CD4-positive, alpha-beta T cell (primary cell): Measurements from ENCODE around the gene OTOP2. TPM values are rescaled to one million over a fixed set of nuclear protein-coding genes. Genes with fewer than 3 reads are reported as not detected.

Source experiments
- ATAC-seq: fragments of 200-7000 bp; cut with Tn5 transposase; one replicate; pipeline ENCODE4 v1.10.0; 2022; ENCODE audit warnings: mild to moderate bottlenecking; ENCODE audit not compliant: poor library complexity
- CTCF ChIA-PET: fragments of 350-600 bp; sonication (Branson Sonifier 250); formaldehyde crosslinking; loops from one replicate; lab custom pipeline; 2021; ENCODE audit warnings: antibody characterized with exemption, inconsistent platforms; lab: Charles Lee
- POLR2A ChIA-PET: fragments of 350-600 bp; sonication (Branson Sonifier 250); formaldehyde crosslinking; loops from one replicate; lab custom pipeline; 2021; ENCODE audit warnings: antibody characterized with exemption, inconsistent platforms; lab: Charles Lee
- DNase-seq, 14 experiments: peaks; one replicate each; pipeline ENCODE4 v3.0.0-alpha.2; 2013 to 2020; ENCODE audit warnings: mixed read lengths in 2 of 14
- H3K27ac ChIP-seq, 2 donors: one replicate each; pipeline versions ENCODE4 v1.5.1 to v1.7.0; 2013; ENCODE audit warnings: low read length in 2 of 2, low read depth in 1 of 2, mild to moderate bottlenecking in 1 of 2
- H3K27me3 ChIP-seq, 2 experiments: 1 replicate in 1 of 2; 2 replicates in 1 of 2; pipeline versions ENCODE4 v1.6.1 to v1.7.0; 2013; ENCODE audit warnings: low read length in 2 of 2, control low read depth in 1 of 2, mild to moderate bottlenecking in 1 of 2, moderate library complexity in 1 of 2; ENCODE audit not compliant: insufficient read depth in 2 of 2, control insufficient read depth in 1 of 2
- H3K36me3 ChIP-seq: one replicate; pipeline ENCODE4 v1.6.1; 2013; ENCODE audit warnings: low read length, control low read depth; ENCODE audit not compliant: insufficient read depth
- H3K4me1 ChIP-seq: one replicate; pipeline ENCODE4 v1.6.1; 2013; ENCODE audit warnings: low read length, control low read depth; ENCODE audit not compliant: insufficient read depth
- H3K4me3 ChIP-seq: one replicate; pipeline ENCODE4 v1.5.1; 2013; ENCODE audit warnings: mild to moderate bottlenecking, low read length, moderate library complexity
- H3K9me3 ChIP-seq, 2 experiments: 1 replicate in 1 of 2; 2 replicates in 1 of 2; pipeline versions ENCODE4 v1.6.1 to v1.7.0; 2013; ENCODE audit warnings: low read length in 2 of 2, mild to moderate bottlenecking in 2 of 2, control low read depth in 1 of 2, moderate library complexity in 1 of 2; ENCODE audit not compliant: control insufficient read depth in 1 of 2, insufficient read depth in 1 of 2
- H3K27ac Mint-ChIP-seq: one replicate; pipeline ENCODE4 v1.8.0; 2020; ENCODE audit warnings: mixed read lengths
- H3K27me3 Mint-ChIP-seq: one replicate; pipeline ENCODE4 v1.8.0; 2021; ENCODE audit warnings: mixed read lengths
- H3K36me3 Mint-ChIP-seq: one replicate; pipeline ENCODE4 v1.8.0; 2021; ENCODE audit warnings: low read depth, mixed read lengths
- H3K4me1 Mint-ChIP-seq: one replicate; pipeline ENCODE4 v1.8.0; 2021; ENCODE audit warnings: low read depth, mixed read lengths
- H3K4me3 Mint-ChIP-seq: one replicate; pipeline ENCODE4 v1.8.0; 2020; ENCODE audit warnings: mild to moderate bottlenecking, mixed read lengths
- H3K9me3 Mint-ChIP-seq: one replicate; pipeline ENCODE4 v1.8.0; 2020; ENCODE audit warnings: mixed read lengths
- intact Hi-C, 2 experiments: fragments of 100-400 bp; cut with DNase I in 1 of 2; cut with micrococcal nuclease in 1 of 2; formaldehyde crosslinking; loops; one replicate each; pipeline versions ENCODE4 v1.15.1 to v1.9.0; 2023 to 2025; cut with DNase I, micrococcal nuclease
- total RNA-seq, 174 experiments: library from RNA in 2 of 174; stranded (reverse) in 2 of 174; gene quantifications; one replicate each; pipeline ENCODE4 v1.2.3 and lab custom pipeline; 2021 to 2026
- TF ChIP-seq, protein P1 (sequence below): fragments of 200-600 bp; IDR thresholded peaks from one replicate; pipeline ENCODE4 v1.8.0; 2022; ENCODE audit warnings: antibody characterized with exemption, mild to moderate bottlenecking

OTOP2 gene
- total RNA-seq, 2 experiments from 2014 or later, result not detected

DNA sequence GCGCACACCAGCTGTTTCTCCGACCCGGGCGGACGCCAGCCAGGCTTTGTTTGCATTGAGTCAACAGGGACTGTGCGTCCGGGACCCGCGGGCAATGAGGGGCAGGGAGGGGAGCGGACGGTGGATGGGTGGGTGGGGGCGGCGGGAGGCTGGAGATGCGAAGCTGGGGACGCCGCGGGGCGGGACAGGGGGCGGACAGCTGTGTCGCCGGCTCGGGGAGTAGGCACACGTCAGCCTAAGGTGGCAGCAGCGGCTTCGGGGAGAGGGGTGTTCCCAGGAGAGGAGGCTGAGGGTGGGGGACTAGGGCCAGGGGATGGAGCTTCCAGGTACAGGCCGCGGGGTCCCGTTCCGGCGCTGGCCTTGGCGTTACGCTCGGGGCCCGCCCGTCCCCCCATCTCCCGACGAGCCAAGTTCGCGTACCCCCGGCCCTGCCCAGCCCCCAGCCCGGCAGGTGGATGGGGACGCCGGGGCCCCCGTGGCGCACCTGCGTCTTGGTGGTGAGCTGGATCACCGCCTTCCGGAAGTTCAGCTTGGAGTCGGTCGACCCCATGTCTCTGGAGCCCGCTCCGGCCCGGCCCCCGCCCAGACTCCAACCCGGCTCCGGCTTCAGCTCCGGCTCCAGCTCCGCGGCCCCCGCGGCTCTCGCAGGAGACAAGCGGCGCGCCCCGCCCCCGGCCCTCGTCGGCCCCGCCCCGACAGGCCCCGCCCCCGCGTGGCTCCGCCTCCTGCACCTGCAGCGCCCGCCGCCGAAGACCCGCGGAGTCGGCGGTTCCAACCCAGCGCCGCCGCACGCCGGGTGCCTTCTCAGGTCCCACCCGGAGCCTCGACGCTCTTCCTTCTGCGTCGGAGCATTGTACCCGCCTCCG is 48.3 kb downstream of the OTOP2 start, which contains the start of gene HID1:
TSS of gene HID1 (minus strand) at position 653 of the 866 bp plus-strand sequence. CDS start at position 550, 103 bp downstream.
- peak; percentile 88 for ATAC-seq

DNA sequence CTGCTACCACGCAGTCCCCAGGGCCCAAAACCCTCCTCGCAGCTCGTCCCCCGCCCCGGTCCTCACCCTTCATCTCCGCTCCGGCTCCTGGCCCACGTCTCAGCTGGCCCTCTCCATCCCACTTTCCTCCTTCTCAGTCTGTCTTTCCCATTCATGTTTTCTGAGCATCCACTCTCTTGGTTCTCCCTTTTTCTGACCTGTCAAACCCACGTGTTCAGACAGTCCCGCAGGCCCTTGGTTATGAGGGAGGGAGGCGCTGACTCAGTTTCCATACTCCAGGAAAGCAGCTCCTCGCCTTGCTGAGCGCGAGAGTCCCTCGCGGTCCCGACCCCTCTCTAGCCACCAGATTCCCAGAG is 48.9 kb downstream of the OTOP2 start:
- ChIA-PET POLR2A (interaction anchor here (0.6 to 4.1 kb wide), 8 partner anchors 10 to 210 kb away, joined by 3 to 27 read pairs (median 6); partner anchors contain the start of genes CDR2L, MRPL58 and SUMO2), CTCF (interaction anchor here (0.9 to 3.6 kb wide), 5 partner anchors 11 to 141 kb away, joined by 3 to 22 read pairs (median 8); partner anchors contain the start of genes CDR2L and MRPL58)
- H3K27ac ChIP-seq, result no peak overlapping the region
- no peaks in the 10 kb centered on the region for H3K36me3 ChIP-seq
- peaks cover 5% of the 10 kb centered on the region for H3K4me1 Mint-ChIP-seq
- peaks cover 4 to 14% of the 10 kb centered on the region in 2 experiments for H3K27me3 ChIP-seq
- no peaks in the 10 kb centered on the region for H3K9me3 ChIP-seq
- peak overlapping the region; percentile 55 for H3K27ac Mint-ChIP-seq
- ATAC-seq, result no peak
- H3K4me3 Mint-ChIP-seq, result peak overlapping the region; percentile 89
- peak overlapping the region; percentile 59 for H3K4me3 ChIP-seq
- DNase-seq, result no peak
- peaks cover 4% of the 10 kb centered on the region for H3K27me3 Mint-ChIP-seq
- H3K36me3 Mint-ChIP-seq, result no peaks in the 10 kb centered on the region
- H3K4me1 ChIP-seq, result peaks cover 21% of the 10 kb centered on the region
- intact Hi-C loops, result loop anchor here in 1 of 2 experiments (1.0 kb wide), 1 partner anchor 14 kb away; the partner anchor contains the start of gene CDR2L
- TF ChIP-seq, protein P1, sequence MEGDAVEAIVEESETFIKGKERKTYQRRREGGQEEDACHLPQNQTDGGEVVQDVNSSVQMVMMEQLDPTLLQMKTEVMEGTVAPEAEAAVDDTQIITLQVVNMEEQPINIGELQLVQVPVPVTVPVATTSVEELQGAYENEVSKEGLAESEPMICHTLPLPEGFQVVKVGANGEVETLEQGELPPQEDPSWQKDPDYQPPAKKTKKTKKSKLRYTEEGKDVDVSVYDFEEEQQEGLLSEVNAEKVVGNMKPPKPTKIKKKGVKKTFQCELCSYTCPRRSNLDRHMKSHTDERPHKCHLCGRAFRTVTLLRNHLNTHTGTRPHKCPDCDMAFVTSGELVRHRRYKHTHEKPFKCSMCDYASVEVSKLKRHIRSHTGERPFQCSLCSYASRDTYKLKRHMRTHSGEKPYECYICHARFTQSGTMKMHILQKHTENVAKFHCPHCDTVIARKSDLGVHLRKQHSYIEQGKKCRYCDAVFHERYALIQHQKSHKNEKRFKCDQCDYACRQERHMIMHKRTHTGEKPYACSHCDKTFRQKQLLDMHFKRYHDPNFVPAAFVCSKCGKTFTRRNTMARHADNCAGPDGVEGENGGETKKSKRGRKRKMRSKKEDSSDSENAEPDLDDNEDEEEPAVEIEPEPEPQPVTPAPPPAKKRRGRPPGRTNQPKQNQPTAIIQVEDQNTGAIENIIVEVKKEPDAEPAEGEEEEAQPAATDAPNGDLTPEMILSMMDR, result no peak
- no peaks in the 10 kb centered on the region for H3K9me3 Mint-ChIP-seq

More for the DNA sequence above, 48.3 kb downstream of the OTOP2 start, which contains the start of gene HID1:
- ChIA-PET POLR2A (interaction anchor here (0.6 to 4.1 kb wide), 10 partner anchors 11 to 544 kb away, joined by 3 to 27 read pairs (median 5); partner anchors contain the start of genes CDR2L, MRPL58, SUMO2 and TSEN54), CTCF (interaction anchor here (0.9 to 3.6 kb wide), 7 partner anchors 11 to 229 kb away, joined by 3 to 22 read pairs (median 8); partner anchors contain the start of genes CDR2L and MRPL58)
- peak within 1 kb of the TSS; percentile 89 for H3K4me3 Mint-ChIP-seq
- H3K27me3 Mint-ChIP-seq, result peaks cover 4% of the 10 kb centered on the region
- no peaks in the 10 kb centered on the region for H3K9me3 Mint-ChIP-seq
- peak within 1 kb of the TSS; percentile 59 for H3K4me3 ChIP-seq
- no peak within 1 kb of the TSS for H3K27ac ChIP-seq
- H3K9me3 ChIP-seq, result no peaks in the 10 kb centered on the region
- H3K36me3 ChIP-seq, result no peaks in the 10 kb centered on the region
- TF ChIP-seq, protein P1, result no peak
- DNase-seq, result peak; percentile 74 to 90 (median 81)
- peaks cover 4 to 14% of the 10 kb centered on the region in 2 experiments for H3K27me3 ChIP-seq
- H3K4me1 ChIP-seq, result peaks cover 21% of the 10 kb centered on the region
- peaks cover 5% of the 10 kb centered on the region for H3K4me1 Mint-ChIP-seq
- no peaks in the 10 kb centered on the region for H3K36me3 Mint-ChIP-seq
- peak within 1 kb of the TSS; percentile 55 for H3K27ac Mint-ChIP-seq
- intact Hi-C loops, result loop anchor here in 1 of 2 experiments (1.0 kb wide), 1 partner anchor 15 kb away; the partner anchor contains the start of gene CDR2L

DNA sequence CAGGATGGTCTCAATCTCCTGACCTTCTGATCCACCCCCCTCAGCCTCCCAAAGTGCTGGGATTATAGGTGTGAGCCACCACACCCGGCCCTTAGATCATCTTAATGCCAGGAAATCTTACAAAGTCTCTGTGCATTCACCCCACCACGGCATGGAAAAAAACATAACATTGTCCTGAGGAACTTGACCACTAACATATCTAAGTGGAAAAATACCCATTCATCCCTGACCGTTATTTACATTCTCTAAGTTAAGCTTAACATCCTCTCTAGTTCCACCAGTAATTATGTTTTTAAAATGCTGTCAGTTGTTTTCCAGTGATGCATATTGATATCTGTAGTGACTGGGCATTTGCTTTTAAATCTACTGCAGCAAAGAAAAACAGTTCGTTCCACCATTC is 51.9 kb downstream of the OTOP2 start:
- Mint-ChIP-seq H3K4me1 (peaks cover 9% of the 10 kb centered on the region), H3K4me3 (no peak overlapping the region), H3K36me3 (no peaks in the 10 kb centered on the region), H3K27me3 (peaks cover 4% of the 10 kb centered on the region), H3K27ac (no peak overlapping the region), H3K9me3 (no peaks in the 10 kb centered on the region)
- intact Hi-C loops, result no loop called here
- Histone ChIP-seq H3K27me3 (peaks cover 4 to 14% of the 10 kb centered on the region in 2 experiments), H3K36me3 (no peaks in the 10 kb centered on the region), H3K9me3 (no peaks in the 10 kb centered on the region), H3K4me1 (peaks cover 24% of the 10 kb centered on the region), H3K27ac (no peak overlapping the region), H3K4me3 (no peak overlapping the region)
- CTCF ChIA-PET, result interaction anchor here (1.7 kb wide), 1 partner anchor 14 kb away, joined by 4 read pairs; no protein-coding TSS in a partner anchor
- TF ChIP-seq, protein P1, result no peak
- ATAC-seq, result no peak
- DNase-seq, result no peak
- POLR2A ChIA-PET, result no interaction called here
